OCI-LY7 (cell line): ENCODE measurements around the gene VAV1. TPM values are rescaled to one million over a fixed set of nuclear protein-coding genes. Genes with fewer than 3 reads are reported as not detected.
"Not testable (repeated sequence)": the region's sequence is repeated elsewhere in the genome, so short reads cannot be mapped to it uniquely, and the experiment has no call there.

Experiments
- BruUV-seq: library from RNA; stranded (reverse); fragments of 400-500 nt; replicated peaks from 2 replicates; lab custom pipeline; 2021; lab: Mats Ljungman, UMichigan
- CTCF ChIA-PET: fragments of 300-600 bp; sonication (Branson Sonifier 250); formaldehyde crosslinking; loops from one replicate; lab custom pipeline; 2022; ENCODE audit warnings: antibody characterized with exemption; ENCODE audit not compliant: unreplicated experiment; lab: Charles Lee
- POLR2A ChIA-PET: fragments of 300-600 bp; sonication (Branson Sonifier 250); formaldehyde crosslinking; loops from one replicate; lab custom pipeline; 2022; ENCODE audit warnings: antibody characterized with exemption; lab: Charles Lee
- DNase-seq: peaks from one replicate; pipeline ENCODE4 v3.0.0-alpha.2; 2015; ENCODE audit warnings: low spot score
- H2AFZ ChIP-seq: fragments of 200-600 bp; sonication (generic), shearing (Covaris generic); 2 replicates; pipeline ENCODE4 v1.6.1; 2014; ENCODE audit warnings: mild to moderate bottlenecking, antibody characterized with exemption, low read length, moderate library complexity
- H3K27ac ChIP-seq: fragments of 200-600 bp; sonication (generic); 2 replicates; pipeline ENCODE4 v1.5.1; 2014; ENCODE audit warnings: mixed run types, low read depth, mild to moderate bottlenecking, moderate library complexity, low read length, inconsistent platforms; ENCODE audit not compliant: poor library complexity, severe bottlenecking
- H3K36me3 ChIP-seq: fragments of 200-600 bp; sonication (generic); 2 replicates; pipeline ENCODE4 v1.6.1; 2014; ENCODE audit warnings: mild to moderate bottlenecking, antibody characterized with exemption, low read length, moderate library complexity, mixed read lengths; ENCODE audit not compliant: insufficient read depth
- H3K4me1 ChIP-seq: fragments of 200-600 bp; sonication (generic); 2 replicates; pipeline ENCODE4 v1.5.1; 2014; ENCODE audit warnings: mild to moderate bottlenecking, low read length; ENCODE audit not compliant: insufficient read depth, poor library complexity, severe bottlenecking
- H3K4me2 ChIP-seq: fragments of 200-600 bp; sonication (generic); 2 replicates; pipeline ENCODE4 v1.6.1; 2014; ENCODE audit warnings: mild to moderate bottlenecking, low read length
- H3K4me3 ChIP-seq: fragments of 200-600 bp; sonication (generic); 2 replicates; pipeline ENCODE4 v1.5.1; 2014; ENCODE audit warnings: mild to moderate bottlenecking, low read depth, low read length; ENCODE audit not compliant: poor library complexity, severe bottlenecking
- H3K79me2 ChIP-seq: fragments of 200-600 bp; sonication (generic); 2 replicates; pipeline ENCODE4 v1.6.1; 2016; ENCODE audit warnings: low read depth, mild to moderate bottlenecking, low read length, moderate library complexity, mixed read lengths; ENCODE audit not compliant: insufficient read depth
- H3K9me2 ChIP-seq: fragments of 200-600 bp; sonication (generic); 2 replicates; pipeline ENCODE4 v1.6.1; 2016; ENCODE audit warnings: mild to moderate bottlenecking, low read length, mixed read lengths; ENCODE audit not compliant: insufficient read depth
- H3K9me3 ChIP-seq: fragments of 200-600 bp; sonication (generic); 2 replicates; pipeline ENCODE4 v1.6.1; 2014; ENCODE audit warnings: mild to moderate bottlenecking, mixed run types, low read length, mixed read lengths
- H4K20me1 ChIP-seq: fragments of 200-600 bp; sonication (generic); 2 replicates; pipeline ENCODE4 v1.6.1; 2014; ENCODE audit warnings: mild to moderate bottlenecking, antibody characterized with exemption, low read length, moderate library complexity, mixed read lengths; ENCODE audit not compliant: insufficient read depth
- EZH2phosphoT487 ChIP-seq: fragments of 200-600 bp; sonication (generic); IDR thresholded peaks from 2 replicates; pipeline ENCODE4 v1.6.1; 2018; ENCODE audit warnings: low read depth, borderline replicate concordance, mild to moderate bottlenecking, mixed run types, antibody characterized with exemption, low read length, moderate library complexity, mixed read lengths
- intact Hi-C: fragments of 100-400 bp; cut with micrococcal nuclease; formaldehyde crosslinking; loops from one replicate; pipeline ENCODE4 v1.10.0; 2022; ENCODE audit not compliant: unreplicated experiment
- total RNA-seq, 2 experiments: library from RNA; depleted of rRNA in 1 of 2; stranded (reverse); fragments of >200 nt in 1 of 2; shearing (Covaris generic) in 1 of 2; gene quantifications; 2 replicates each; pipeline ENCODE4 v1.2.3, GENCODE V29; 2014 to 2022
- TF ChIP-seq, protein P1 (sequence below): fragments of 200-600 bp; sonication (generic); conservative IDR thresholded peaks from 2 replicates; pipeline ENCODE4 v1.5.1; 2014; ENCODE audit warnings: mild to moderate bottlenecking, antibody characterized with exemption, low read length, moderate library complexity, mixed read lengths

The VAV1 gene
- total RNA-seq, 2 experiments from 2014 or later: 90.7 to 107 TPM

GRCh38 chr19:6868351-6868750, 95.8 kb downstream of the VAV1 start:
- TF ChIP-seq EZH2phosphoT487: no peak
- ChIA-PET POLR2A (interaction anchor here (0.6 to 1.2 kb wide), 2 partner anchors 87 to 668 kb away, joined by 3 to 4 read pairs; no protein-coding TSS in a partner anchor), CTCF (no interaction called here)
- no peak for DNase-seq
- Histone ChIP-seq H3K27ac (no peak overlapping the region), H3K4me2 (no peak overlapping the region), H2AFZ (no peak overlapping the region), H3K9me2 (no peaks in the 10 kb centered on the region), H3K36me3 (no peaks in the 10 kb centered on the region), H3K9me3 (no peaks in the 10 kb centered on the region), H4K20me1 (no peaks in the 10 kb centered on the region), H3K4me1 (peaks cover 10% of the 10 kb centered on the region), H3K79me2 (no peaks in the 10 kb centered on the region), H3K4me3 (no peak overlapping the region)
- intact Hi-C loops: no loop called here
- no TSS peak for BruUV-seq

DNA sequence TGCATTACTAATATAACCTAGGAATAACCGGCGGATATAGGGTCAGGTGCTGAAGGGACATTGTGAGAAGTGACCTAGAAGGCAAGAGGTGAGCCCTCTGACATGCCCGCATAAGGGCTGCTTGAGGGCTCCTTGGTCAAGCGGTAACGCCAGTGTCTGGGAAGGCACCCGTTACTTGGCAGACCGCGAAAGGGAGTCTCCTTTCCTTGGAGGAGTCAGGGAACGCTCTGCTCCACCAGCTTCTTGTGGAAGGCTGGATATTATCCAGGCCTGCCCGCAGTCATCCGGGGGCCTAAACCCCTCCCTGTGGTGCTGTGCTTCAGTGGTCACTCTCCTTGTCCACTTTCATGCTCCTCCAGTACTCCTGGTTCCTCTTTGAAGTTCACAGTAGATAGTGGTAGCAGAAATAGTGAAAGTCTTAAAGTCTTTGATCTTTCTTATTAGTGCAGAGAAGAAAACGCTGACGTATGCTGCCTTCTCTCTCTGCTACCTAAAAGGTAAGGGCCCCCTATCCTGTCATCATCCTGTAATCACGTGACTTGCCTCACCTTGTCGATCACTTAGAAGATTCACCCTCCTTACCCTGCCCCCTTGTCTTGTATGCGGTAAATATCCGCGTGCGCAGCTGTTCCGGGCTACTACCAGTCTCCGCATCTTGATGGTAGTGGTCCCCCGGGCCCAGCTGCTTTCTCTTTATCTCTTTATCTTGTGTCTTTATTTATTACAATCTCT, 96.8 kb downstream of the VAV1 start:
- CTCF ChIA-PET, intact Hi-C loops, H3K27ac ChIP-seq, H3K79me2 ChIP-seq, DNase-seq, H3K36me3 ChIP-seq, H3K9me2 ChIP-seq, BruUV-seq, H3K9me3 ChIP-seq, H3K4me3 ChIP-seq, H3K4me1 ChIP-seq, H3K4me2 ChIP-seq, H2AFZ ChIP-seq, POLR2A ChIA-PET, H4K20me1 ChIP-seq: not testable (repeated sequence)

DNA sequence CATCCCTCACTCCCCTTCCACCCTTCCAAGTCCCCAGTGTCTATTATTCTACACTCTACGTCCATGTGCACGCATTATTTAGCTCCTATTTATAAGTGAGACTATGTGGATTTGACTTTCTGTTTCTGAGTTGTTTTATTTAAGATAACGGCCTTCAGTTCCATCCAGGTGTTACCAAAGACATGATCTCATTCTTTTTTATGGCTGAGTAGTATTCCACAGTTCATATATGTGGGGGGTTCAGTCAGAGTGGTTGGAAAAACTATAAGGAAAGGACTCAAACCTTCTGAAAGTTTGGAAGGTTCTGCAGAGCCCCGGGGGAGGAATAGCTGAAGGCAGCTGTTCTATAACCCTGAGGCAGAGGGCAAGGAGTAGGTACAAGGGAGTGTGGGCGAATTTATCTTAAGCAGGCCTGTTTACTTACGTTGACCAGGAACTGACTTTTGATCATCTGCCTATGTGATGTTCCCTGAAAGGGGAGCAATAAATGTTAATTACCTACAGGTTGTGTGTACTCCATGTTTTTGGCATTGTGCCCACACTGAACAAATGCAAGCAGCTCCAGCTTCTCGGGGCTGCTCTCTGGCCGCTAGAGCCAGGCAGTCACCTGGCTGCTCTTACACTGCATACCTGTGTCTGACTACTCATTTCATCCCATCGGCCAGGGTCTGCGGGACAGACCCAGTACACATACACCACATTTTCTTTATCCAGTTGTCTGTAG, 101.4 kb downstream of the VAV1 start:
- CTCF ChIA-PET: no interaction called here
- no peak for TF ChIP-seq EZH2phosphoT487
- TF ChIP-seq, protein P1, sequence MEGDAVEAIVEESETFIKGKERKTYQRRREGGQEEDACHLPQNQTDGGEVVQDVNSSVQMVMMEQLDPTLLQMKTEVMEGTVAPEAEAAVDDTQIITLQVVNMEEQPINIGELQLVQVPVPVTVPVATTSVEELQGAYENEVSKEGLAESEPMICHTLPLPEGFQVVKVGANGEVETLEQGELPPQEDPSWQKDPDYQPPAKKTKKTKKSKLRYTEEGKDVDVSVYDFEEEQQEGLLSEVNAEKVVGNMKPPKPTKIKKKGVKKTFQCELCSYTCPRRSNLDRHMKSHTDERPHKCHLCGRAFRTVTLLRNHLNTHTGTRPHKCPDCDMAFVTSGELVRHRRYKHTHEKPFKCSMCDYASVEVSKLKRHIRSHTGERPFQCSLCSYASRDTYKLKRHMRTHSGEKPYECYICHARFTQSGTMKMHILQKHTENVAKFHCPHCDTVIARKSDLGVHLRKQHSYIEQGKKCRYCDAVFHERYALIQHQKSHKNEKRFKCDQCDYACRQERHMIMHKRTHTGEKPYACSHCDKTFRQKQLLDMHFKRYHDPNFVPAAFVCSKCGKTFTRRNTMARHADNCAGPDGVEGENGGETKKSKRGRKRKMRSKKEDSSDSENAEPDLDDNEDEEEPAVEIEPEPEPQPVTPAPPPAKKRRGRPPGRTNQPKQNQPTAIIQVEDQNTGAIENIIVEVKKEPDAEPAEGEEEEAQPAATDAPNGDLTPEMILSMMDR: no peak
- H3K4me1 ChIP-seq: no peaks in the 10 kb centered on the region
- no peaks in the 10 kb centered on the region for H3K9me2 ChIP-seq
- no TSS peak for BruUV-seq
- POLR2A ChIA-PET: no interaction called here
- H3K27ac ChIP-seq: no peak overlapping the region
- H3K79me2 ChIP-seq: no peaks in the 10 kb centered on the region
- intact Hi-C loops: no loop called here
- no peaks in the 10 kb centered on the region for H3K9me3 ChIP-seq
- H2AFZ ChIP-seq: no peak overlapping the region
- H3K36me3 ChIP-seq: no peaks in the 10 kb centered on the region
- no peak for DNase-seq
- no peaks in the 10 kb centered on the region for H4K20me1 ChIP-seq
- H3K4me2 ChIP-seq: no peak overlapping the region
- no peak overlapping the region for H3K4me3 ChIP-seq
